Activated CD4-positive, alpha-beta T cell treated with anti-CD3 and anti-CD28 coated beads, Interleukin-2, amount 10 ng/mL, durations not matched to agents 24 days and 14 days (primary cell): ENCODE data around the gene VGF. TPM values are rescaled to one million over a fixed set of nuclear protein-coding genes. Genes with fewer than 3 reads are reported as not detected.
"Not testable (repeated sequence)": the region's sequence is repeated elsewhere in the genome, so short reads cannot be mapped to it uniquely, and the experiment has no call there.

ENCODE experiments used
- DNase-seq: peaks from one replicate; pipeline ENCODE4 v3.0.0; 2022
- H3K27ac Mint-ChIP-seq: one replicate; pipeline ENCODE4 v1.8.0; 2022; ENCODE audit warnings: mild to moderate bottlenecking, mixed read lengths
- H3K27me3 Mint-ChIP-seq: one replicate; pipeline ENCODE4 v1.8.0; 2022; ENCODE audit warnings: mixed read lengths
- H3K36me3 Mint-ChIP-seq: one replicate; pipeline ENCODE4 v1.8.0; 2022; ENCODE audit warnings: low read depth, mild to moderate bottlenecking, mixed read lengths
- H3K4me1 Mint-ChIP-seq: one replicate; pipeline ENCODE4 v1.8.0; 2021; ENCODE audit warnings: mixed read lengths
- H3K4me3 Mint-ChIP-seq: one replicate; pipeline ENCODE4 v1.8.0; 2022; ENCODE audit warnings: mild to moderate bottlenecking, moderate library complexity, mixed read lengths
- H3K9me3 Mint-ChIP-seq: one replicate; pipeline ENCODE4 v1.8.0; 2021; ENCODE audit warnings: mixed read lengths
- intact Hi-C: fragments of 100-400 bp; cut with micrococcal nuclease; formaldehyde crosslinking; loops from one replicate; pipeline ENCODE4 v1.15.1; 2023
- total RNA-seq: library from RNA; stranded (reverse); gene quantifications from 2 replicates; pipeline ENCODE4 v1.2.3, GENCODE V29; 2022

Gene VGF
- 0.23 and 0.28 TPM in 2 replicates for total RNA-seq

DNA sequence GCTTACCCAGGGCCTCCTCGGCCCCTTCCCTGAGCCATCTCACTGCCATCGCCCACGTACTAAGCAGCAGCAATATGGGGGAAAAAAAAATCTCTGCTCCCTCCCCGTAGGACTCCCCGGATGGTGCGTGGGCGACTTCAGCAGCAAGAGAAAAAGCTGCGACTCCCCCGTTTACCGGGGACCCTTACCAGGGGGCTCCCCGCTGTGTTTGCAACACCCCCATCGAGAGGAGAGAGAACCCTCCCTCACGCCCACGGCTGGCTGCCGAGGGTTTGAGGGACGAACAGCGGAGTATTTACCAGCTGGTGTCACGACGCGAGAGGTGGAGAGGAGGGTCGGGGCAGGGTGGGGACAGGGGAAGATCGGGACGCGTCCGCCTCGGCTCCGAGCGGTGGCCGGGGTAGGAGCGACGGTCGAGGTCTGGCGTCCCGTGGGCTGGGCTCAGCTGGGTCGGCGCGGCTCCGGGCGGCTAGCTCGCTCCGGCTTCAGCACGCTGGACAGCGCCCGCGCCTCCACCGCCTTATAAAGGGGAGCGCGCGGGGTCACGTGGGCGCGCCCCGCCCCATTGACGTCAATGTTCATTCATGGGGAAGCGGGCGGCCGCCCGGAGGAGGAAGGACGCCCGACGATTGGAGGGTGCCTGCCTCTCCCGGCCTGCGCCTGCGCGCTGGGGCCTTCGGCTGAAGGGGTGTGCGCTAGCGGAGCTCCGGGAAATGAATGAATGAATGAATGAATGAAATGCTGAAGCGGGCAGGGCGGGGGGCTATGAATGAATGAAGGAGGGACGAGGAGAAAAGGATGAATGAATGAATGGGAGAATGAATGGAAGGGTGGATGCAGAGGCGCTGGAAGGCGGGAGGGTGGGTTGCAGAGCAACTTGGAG lies at the start of gene VGF:
Gene VGF (minus strand): TSS at position 495 of the 883 bp plus-strand sequence. CDS start 726 bp downstream, outside the sequence.
- intact Hi-C loops, result loop anchor here (1.0 to 5.0 kb wide), 3 partner anchors 9 to 273 kb away; partner anchors contain the start of gene AP1S1
- peaks cover 58% of the 10 kb centered on the region for H3K27me3 Mint-ChIP-seq

DNA sequence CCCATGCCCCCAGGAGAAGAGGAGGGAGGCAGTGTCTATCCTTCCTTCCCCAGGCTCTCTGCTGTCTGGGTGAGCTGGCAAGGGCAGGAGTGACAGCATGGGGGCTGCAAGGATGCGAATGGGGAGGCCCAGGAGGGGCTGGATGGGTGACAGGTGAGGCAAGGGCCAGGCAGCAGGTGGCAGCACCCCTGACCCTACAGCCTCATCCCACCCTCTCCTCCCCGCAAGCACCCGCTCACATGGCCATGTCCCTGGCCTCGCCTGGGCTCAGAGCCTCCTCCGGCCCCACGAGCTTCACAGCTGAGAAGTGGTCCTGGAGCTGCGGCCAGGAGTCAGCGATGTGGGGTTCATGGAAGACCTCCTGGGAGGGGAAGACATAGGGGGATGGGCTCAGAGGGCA lies 46.6 kb upstream of the VGF start:
- peaks cover 11% of the 10 kb centered on the region for H3K4me1 Mint-ChIP-seq
- H3K27ac Mint-ChIP-seq, result no peak overlapping the region
- no peak for DNase-seq
- intact Hi-C loops, result loop anchor here (10.0 kb wide), 1 partner anchor 73 kb away; no protein-coding TSS in a partner anchor
- peaks cover 40% of the 10 kb centered on the region for H3K36me3 Mint-ChIP-seq
- H3K9me3 Mint-ChIP-seq, result no peaks in the 10 kb centered on the region
- H3K4me3 Mint-ChIP-seq, result no peak overlapping the region
- no peaks in the 10 kb centered on the region for H3K27me3 Mint-ChIP-seq

More for the DNA sequence above, at the start of gene VGF:
- Mint-ChIP-seq H3K27ac (peak within 1 kb of the TSS; percentile 84), H3K9me3 (peaks cover 4% of the 10 kb centered on the region), H3K4me1 (peaks cover 45% of the 10 kb centered on the region), H3K4me3 (peak within 1 kb of the TSS; percentile 92), H3K36me3 (peaks cover 8% of the 10 kb centered on the region)
- DNase-seq, result peak; percentile 98

DNA sequence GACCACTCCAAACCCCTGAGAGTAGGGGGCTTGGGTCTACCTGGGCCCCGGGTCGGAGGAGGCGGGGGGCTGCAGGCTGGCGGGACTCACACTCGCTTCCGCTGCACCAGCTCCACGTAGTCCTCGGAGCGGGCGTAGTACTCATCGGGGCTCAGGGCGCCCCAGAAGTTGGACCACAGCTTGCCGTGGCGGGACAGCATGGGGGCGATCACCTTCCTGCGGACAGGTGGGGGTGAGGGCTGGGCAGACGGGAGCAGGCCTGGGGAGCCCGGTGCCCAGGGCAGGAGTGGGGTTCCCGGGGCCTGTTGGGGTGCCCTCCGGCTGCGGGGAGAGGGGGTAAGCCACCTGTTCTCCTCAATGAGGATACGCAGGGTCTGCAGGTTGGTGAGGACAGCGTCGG lies 46.1 kb upstream of the VGF start:
- Mint-ChIP-seq H3K4me3 (no peak overlapping the region), H3K27me3 (no peaks in the 10 kb centered on the region), H3K9me3 (no peaks in the 10 kb centered on the region), H3K27ac (no peak overlapping the region), H3K36me3 (peaks cover 39% of the 10 kb centered on the region), H3K4me1 (peaks cover 8% of the 10 kb centered on the region)
- intact Hi-C loops, result loop anchor here (10.0 kb wide), 1 partner anchor 73 kb away; no protein-coding TSS in a partner anchor
- DNase-seq, result no peak

DNA sequence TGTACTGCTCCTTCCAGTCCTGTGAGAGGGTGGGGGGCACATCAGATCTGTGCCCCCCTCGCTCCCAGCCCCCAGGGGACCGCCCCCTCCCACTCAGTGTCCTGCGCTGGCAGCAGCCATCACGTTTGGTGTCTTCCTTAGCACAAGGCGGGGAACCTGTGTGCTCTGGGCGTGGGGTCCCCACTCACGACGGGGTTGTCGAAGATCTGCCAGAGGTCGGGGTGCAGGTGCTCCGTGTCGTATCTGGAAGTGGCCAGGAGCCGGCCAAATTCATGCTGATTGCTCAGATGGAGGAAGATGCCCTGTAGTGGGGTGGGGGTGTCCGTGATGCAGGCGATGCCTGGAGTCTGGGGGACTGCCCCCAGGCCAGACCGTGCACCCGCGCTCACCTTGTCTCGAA lies 44.8 kb upstream of the VGF start:
- H3K27ac Mint-ChIP-seq, result no peak overlapping the region

DNA sequence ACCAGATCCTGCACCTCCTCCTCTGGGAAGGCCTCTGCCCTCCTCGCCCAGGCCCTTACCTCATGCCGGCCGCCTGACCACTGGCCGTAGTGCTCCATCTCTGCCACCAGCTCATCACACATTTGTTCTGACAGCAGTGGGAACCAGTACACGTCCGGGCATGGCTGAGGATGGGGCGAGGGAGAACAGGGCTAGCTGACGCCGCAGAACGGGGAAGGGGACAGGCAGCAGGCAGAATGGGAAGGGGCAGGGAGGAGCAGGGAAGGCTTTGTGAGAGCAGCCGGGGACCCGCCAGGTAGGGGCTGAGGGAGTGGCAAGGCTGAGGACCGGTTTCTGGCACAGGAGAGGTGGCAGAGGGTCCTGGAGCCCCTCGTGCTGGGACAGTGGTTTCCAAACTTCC lies 43.4 kb upstream of the VGF start:
- H3K36me3 Mint-ChIP-seq, result peaks cover 34% of the 10 kb centered on the region
- no peak overlapping the region for H3K4me3 Mint-ChIP-seq
- intact Hi-C loops, result no loop called here
- no peak for DNase-seq
- H3K4me1 Mint-ChIP-seq, result peaks cover 5% of the 10 kb centered on the region
- no peaks in the 10 kb centered on the region for H3K9me3 Mint-ChIP-seq
- peaks cover 4% of the 10 kb centered on the region for H3K27me3 Mint-ChIP-seq
- no peak overlapping the region for H3K27ac Mint-ChIP-seq

More for the DNA sequence above, 44.8 kb upstream of the VGF start:
- H3K9me3 Mint-ChIP-seq, result no peaks in the 10 kb centered on the region
- intact Hi-C loops, result loop anchor here (10.0 kb wide), 1 partner anchor 75 kb away; no protein-coding TSS in a partner anchor
- no peak for DNase-seq
- peaks cover 3% of the 10 kb centered on the region for H3K4me1 Mint-ChIP-seq
- H3K4me3 Mint-ChIP-seq, result no peak overlapping the region
- no peaks in the 10 kb centered on the region for H3K27me3 Mint-ChIP-seq
- peaks cover 38% of the 10 kb centered on the region for H3K36me3 Mint-ChIP-seq

DNA sequence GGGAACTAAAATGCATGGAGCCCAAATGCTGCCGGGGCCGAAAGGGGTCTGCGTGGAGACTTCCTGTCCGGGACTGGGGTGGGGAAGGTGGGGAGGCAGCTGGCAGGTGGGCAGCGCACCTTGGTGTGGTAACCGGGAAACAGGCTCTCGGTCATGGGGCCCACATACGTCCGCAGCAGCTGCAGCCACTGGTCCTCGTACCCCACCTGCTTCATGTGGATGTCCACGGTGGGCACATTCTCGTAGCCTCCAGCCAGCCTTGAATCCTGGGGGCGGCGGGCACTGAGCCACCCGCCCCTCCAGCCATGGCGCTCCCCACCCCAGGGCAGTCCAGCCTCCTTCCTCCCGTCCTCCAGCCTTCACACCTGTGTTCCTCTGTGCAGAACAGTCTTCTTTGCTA lies 42.1 kb upstream of the VGF start:
- no peaks in the 10 kb centered on the region for H3K9me3 Mint-ChIP-seq
- H3K27me3 Mint-ChIP-seq, result peaks cover 13% of the 10 kb centered on the region
- H3K4me3 Mint-ChIP-seq, result no peak overlapping the region
- peaks cover 6% of the 10 kb centered on the region for H3K4me1 Mint-ChIP-seq
- H3K27ac Mint-ChIP-seq, result no peak overlapping the region
- no peak for DNase-seq
- H3K36me3 Mint-ChIP-seq, result peaks cover 31% of the 10 kb centered on the region
- intact Hi-C loops, result no loop called here

DNA sequence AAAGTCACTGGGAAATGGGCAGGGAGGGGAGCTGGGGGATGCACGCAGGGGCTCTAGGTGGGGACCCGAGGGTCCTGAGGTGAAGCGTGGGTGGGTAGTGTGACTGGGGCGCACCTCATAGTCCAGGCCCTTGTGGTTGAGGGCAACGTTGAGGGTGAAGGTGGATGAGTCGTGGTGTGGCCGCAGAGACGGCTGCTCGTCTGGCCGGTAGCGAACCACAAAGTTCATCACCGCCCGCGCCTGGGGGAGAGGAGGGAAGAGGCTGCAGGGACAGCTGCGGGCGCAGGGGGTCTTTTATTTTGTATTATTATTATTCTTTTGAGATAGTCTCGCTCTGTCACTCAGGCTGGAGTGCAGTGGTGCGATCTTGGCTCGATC lies 41.3 kb upstream of the VGF start:
- DNase-seq, result no peak
- H3K36me3 Mint-ChIP-seq, result peaks cover 26% of the 10 kb centered on the region
- H3K4me1 Mint-ChIP-seq, result peaks cover 6% of the 10 kb centered on the region
- intact Hi-C loops, result no loop called here
- no peak overlapping the region for H3K4me3 Mint-ChIP-seq
- H3K27ac Mint-ChIP-seq, result no peak overlapping the region
- no peaks in the 10 kb centered on the region for H3K9me3 Mint-ChIP-seq
- peaks cover 13% of the 10 kb centered on the region for H3K27me3 Mint-ChIP-seq

DNA sequence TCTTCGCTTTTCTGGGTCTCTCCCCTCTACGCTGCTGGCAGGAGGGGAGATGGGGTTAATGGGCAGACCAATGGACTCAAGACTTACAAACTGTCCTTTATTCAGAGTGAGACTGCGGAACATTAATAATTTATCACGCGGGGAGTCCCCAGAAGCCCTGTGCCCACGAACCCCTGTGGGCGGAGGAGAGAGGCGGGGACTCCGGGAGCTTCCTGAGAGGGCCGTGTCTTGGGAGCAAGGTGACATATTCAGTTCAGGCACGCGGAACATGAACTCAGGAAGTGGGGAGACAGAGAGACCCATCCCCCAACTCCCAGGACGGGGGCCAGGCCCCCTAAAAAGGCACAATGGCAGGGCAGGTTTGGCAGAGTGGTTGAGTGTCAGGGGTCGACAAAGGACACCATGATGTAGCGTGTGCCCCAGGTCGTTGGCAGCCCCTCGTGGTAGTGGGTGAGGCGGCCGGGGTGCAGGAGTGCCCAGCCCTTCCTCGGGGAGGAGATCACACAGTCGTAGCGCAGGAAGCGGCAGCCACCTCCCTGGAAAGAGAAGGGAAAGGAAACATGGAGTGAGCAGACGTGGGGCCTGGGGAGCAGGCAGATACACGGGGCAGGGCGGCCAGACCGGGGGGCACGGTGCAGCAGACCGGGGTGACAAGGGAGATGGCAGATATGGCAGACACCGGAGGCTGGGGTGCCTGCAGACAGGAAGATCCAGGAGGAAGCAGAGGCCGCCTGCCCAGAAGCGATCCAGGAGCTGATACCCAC lies 40.7 kb upstream of the VGF start:
- Mint-ChIP-seq H3K27ac (no peak overlapping the region), H3K4me1 (peaks cover 6% of the 10 kb centered on the region), H3K27me3 (peaks cover 17% of the 10 kb centered on the region), H3K9me3 (no peaks in the 10 kb centered on the region), H3K36me3 (peaks cover 25% of the 10 kb centered on the region), H3K4me3 (no peak overlapping the region)
- no peak for DNase-seq
- intact Hi-C loops, result no loop called here

DNA sequence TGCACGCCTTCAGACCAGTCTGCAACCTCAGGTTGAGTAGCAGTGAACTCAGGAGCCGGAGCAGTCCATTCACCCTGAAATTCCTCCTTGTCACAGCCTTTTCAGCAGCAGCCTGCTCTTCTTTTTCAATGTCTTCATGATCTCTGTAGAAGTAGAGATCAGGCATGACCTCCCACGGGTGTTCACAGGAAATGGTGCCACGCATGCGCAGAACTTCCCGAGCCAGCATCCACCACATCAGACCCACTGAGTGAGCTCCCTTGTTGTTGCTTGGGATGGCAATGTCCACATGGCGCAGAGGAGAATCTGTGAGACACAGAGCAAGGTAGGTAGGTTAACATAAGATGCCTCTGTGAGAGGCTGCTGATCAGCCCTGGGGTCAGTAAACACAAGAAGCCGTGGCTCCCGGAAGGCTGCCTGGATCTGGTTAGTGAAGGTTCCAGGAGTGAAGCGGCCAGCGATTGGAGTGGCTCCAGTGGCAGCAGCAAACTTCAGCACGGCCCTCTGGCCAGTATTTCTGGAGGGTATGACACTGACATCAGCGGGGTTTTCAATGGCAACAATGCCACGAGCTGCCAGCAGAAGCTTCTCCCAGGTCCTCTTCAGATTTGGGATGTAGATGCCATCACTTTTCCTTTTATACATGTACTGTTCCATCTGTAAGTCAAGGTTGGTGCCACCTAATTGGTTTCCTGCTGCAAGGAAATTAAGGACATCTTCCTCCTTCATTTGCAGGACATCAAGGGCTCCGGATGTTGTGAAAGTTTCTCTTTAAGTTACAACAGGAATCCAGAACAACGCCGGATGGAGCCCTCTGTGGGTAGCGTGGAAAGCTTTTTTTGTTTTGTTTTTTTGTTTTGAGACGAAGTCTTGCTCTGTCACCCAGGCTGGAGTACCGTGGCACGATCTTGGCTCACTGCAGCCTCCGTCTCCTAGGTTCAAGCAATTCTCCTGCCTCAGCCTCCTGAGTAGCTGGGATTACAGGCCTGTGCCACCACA lies 38.7 kb upstream of the VGF start:
- Mint-ChIP-seq H3K27ac (peak overlapping the region; percentile 91), H3K36me3 (peaks cover 15% of the 10 kb centered on the region), H3K27me3 (peaks cover 28% of the 10 kb centered on the region), H3K4me3 (peak overlapping the region; percentile 64)
- H3K9me3 Mint-ChIP-seq, intact Hi-C loops, H3K4me1 Mint-ChIP-seq: not testable (repeated sequence)
- peak; percentile 74 for DNase-seq

DNA sequence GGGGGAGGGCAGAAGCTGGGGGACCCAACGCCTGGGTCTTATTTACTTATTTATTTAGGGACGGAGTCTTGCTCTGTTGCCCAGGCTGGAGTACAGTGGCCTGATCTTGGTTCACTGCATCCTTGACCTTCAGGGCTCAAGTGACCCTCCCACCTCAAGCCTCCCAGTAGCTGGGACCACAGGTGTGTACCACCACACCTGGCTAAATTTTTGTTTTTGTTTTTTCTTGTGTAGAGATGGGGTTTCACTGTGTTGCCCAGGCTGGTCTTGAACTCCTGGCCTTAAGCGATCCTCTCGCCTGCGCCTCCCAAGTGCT lies 37.2 kb upstream of the VGF start:
- no peak for DNase-seq
- Mint-ChIP-seq H3K36me3 (peaks cover 10% of the 10 kb centered on the region), H3K4me3 (no peak overlapping the region), H3K4me1 (peaks cover 8% of the 10 kb centered on the region), H3K27ac (no peak overlapping the region), H3K9me3 (no peaks in the 10 kb centered on the region), H3K27me3 (peaks cover 28% of the 10 kb centered on the region)
- intact Hi-C loops, result no loop called here

DNA sequence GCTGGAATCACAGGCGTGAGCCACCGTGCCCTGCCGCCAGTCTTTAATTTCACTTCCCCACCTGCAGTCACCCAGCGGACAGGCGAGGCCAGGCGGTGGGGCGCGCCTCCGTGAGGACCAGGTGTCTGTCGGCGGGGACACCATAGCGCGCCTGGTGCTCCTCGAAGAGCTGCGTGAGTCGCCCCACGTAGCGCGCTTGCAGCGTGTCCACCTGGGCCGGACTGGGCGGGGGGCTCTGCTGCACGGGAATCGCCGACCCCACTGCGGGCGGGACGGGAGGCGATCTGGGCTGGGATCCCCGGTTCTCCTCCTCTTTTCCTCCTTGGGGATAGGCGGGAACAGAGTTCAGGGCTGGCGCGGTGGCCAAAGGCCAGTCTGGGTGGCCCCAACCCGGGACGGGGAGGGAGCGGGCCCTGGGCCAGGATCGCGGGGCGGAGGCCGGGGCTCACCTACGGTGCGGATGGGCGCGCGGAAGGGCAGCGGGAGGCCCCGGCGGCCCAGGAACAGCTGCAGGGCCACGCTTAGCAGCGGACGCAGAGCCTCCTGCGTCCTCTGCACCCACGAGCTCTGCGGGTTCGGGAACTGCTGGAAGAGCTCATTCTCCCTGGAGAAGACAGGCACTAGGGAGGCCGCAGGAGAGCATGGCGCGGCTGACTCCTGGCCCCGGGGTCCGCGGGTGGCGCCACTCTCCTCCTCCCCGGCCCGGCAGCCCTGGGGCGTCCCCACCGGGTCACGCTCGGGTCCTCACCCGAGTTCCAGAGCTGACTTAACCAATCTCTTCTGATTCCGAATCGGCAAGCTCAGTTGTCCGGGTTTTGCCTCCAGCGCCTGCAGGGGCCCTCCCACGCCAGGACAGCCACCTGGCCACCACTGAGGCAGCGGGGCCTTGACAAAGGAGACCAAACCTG lies 36.6 kb upstream of the VGF start:
- intact Hi-C loops, result no loop called here
- peaks cover 8% of the 10 kb centered on the region for H3K4me1 Mint-ChIP-seq
- H3K9me3 Mint-ChIP-seq, result no peaks in the 10 kb centered on the region
- no peak overlapping the region for H3K4me3 Mint-ChIP-seq
- no peak overlapping the region for H3K27ac Mint-ChIP-seq
- H3K27me3 Mint-ChIP-seq, result peaks cover 28% of the 10 kb centered on the region
- DNase-seq, result no peak
- H3K36me3 Mint-ChIP-seq, result peaks cover 10% of the 10 kb centered on the region

DNA sequence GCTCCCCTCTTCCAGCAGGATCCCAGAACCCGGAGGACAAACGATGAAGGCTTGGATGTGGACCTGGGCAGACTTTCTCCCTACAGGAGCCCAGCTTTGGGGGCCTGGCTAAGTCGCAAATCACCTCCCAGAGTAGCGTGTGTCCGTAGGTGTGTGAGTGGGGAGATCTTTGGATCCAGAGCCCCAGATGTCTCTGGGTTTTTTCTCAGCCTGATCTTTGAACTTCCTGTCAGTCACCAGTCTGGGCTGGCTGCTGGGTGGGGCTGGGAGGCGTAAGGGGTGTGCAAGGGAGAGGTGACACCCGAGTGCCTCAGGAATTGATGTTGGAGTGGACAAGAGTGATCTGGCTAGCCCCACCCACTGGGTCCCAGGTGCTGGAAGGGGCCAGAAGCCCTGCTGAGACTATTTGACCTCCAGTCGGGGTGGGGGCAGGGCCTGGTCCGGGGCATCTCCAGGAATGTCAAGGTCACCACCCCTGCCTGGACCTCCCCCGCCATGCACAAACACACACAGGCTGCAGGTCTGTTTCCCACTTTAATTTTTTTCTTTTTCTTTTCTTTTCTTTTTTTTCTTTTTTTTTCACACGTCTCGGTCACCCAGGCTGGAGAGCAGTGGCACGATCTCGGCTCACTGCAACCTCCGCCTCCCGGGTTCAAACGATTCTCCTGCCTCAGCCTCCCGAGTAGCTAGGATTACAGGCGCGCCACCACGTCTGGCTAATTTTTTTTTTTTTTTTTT lies 35.7 kb upstream of the VGF start, which contains the start of gene MOGAT3:
Gene MOGAT3 (minus strand): TSS at position 175 of the 738 bp plus-strand sequence. CDS start 182 bp downstream, outside the sequence.
- no peak within 1 kb of the TSS for H3K4me3 Mint-ChIP-seq
- intact Hi-C loops, result no loop called here
- H3K4me1 Mint-ChIP-seq, result peaks cover 8% of the 10 kb centered on the region
- peaks cover 4% of the 10 kb centered on the region for H3K36me3 Mint-ChIP-seq
- H3K27me3 Mint-ChIP-seq, result peaks cover 28% of the 10 kb centered on the region
- no peak for DNase-seq
- H3K27ac Mint-ChIP-seq, result peak within 1 kb of the TSS; percentile 62
- H3K9me3 Mint-ChIP-seq, result no peaks in the 10 kb centered on the region
